Body of pancreas (tissue), 4 donors: Measurements from ENCODE around the gene TLR9. TPM values are rescaled to one million over a fixed set of nuclear protein-coding genes. Genes with fewer than 3 reads are reported as not detected.

ENCODE experiments used
- ATAC-seq: fragments of 150-250 bp; one replicate; pipeline ENCODE4 v1.9.1; 2016
- DNase-seq, 4 donors: peaks; one replicate each; pipeline ENCODE4 v3.0.0-alpha.2; 2019
- H3K27ac ChIP-seq, 4 donors: fragments of 200-600 bp; sonication (generic); 1 replicate in 3 of 4; 2 replicates in 1 of 4; pipeline versions ENCODE4 v1.5.1 to v1.6.1; 2016 to 2019; ENCODE audit warnings: mild to moderate bottlenecking in 1 of 4, mixed read lengths in 1 of 4, moderate library complexity in 1 of 4
- H3K27me3 ChIP-seq, 2 donors: fragments of 200-600 bp; sonication (generic); one replicate each; pipeline ENCODE4 v1.6.0; 2016; ENCODE audit warnings: mild to moderate bottlenecking in 1 of 2
- H3K36me3 ChIP-seq, 2 donors: fragments of 200-600 bp; sonication (generic); replicated peaks in 1 of 2; 2 replicates each; pipeline ENCODE4 v1.5.1; 2016; ENCODE audit warnings: low read depth in 2 of 2; ENCODE audit not compliant: insufficient read depth in 1 of 2
- H3K4me1 ChIP-seq: fragments of 200-600 bp; sonication (generic); one replicate; pipeline ENCODE4 v1.6.0; 2016
- H3K4me3 ChIP-seq, 2 donors: fragments of 200-600 bp; sonication (generic); 1 replicate in 1 of 2; 2 replicates in 1 of 2; pipeline ENCODE4 v1.5.1; 2016 to 2019
- H3K9me3 ChIP-seq, 3 donors: fragments of 200-600 bp; sonication (generic); 1 replicate in 2 of 3; 2 replicates in 1 of 3; pipeline ENCODE4 v1.5.1; 2016
- CTCF ChIP-seq, 7 experiments: fragments of 450-650 bp in 4 of 7; fragments of 200-600 bp in 3 of 7; sonication (generic) in 3 of 7; IDR thresholded peaks; one replicate each; pipeline ENCODE4 v1.5.1; 2016 to 2019; ENCODE audit warnings: antibody characterized with exemption in 7 of 7
- POLR2A ChIP-seq, 3 donors: fragments of 450-650 bp; IDR thresholded peaks; one replicate each; pipeline ENCODE4 v1.6.1; 2016; ENCODE audit warnings: antibody characterized with exemption in 3 of 3, mild to moderate bottlenecking in 2 of 3
- WGBS, 2 donors: methylation state at CpG; one replicate each; pipeline ENCODE4 v1.1.5; 2017; 5-methylcytosine and 5-hydroxymethylcytosine counted together
- intact Hi-C: fragments of 100-400 bp; cut with DNase I; formaldehyde crosslinking; loops from one replicate; pipeline ENCODE4 v1.15.1; 2023
- total RNA-seq, 2 donors: library from RNA; depleted of rRNA; stranded (reverse); fragments of >200 nt; gene quantifications; one replicate each; pipeline ENCODE4 v1.1.0, GENCODE V29; 2016

The TLR9 gene
- total RNA-seq, 2 donors from 2014 or later: 0.26 TPM; not detected in 1

- H3K27ac ChIP-seq: peak overlapping the region in 2 of 4 donors; percentile 29 to 61
- no peaks in the 10 kb centered on the region for H3K4me1 ChIP-seq
- intact Hi-C loops: no loop called here
- ATAC-seq (peak; percentile 38), DNase-seq (peak in 1 of 4 donors; percentile 75)
- no peak overlapping the region for H3K4me3 ChIP-seq
- TF ChIP-seq POLR2A (IDR thresholded peaks at IDR 0.05) (no peak), CTCF (IDR thresholded peaks at IDR 0.05) (no peak)
- no peaks in the 10 kb centered on the region for H3K9me3 ChIP-seq
- no peaks in the 10 kb centered on the region for H3K27me3 ChIP-seq
- H3K36me3 ChIP-seq: peaks cover 13 to 38% of the 10 kb centered on the region in 2 donors
- WGBS, 2 donors: 74 to 83% methylated on average over 6 to 12 of the region's 12 CpGs
Observed at GRCh38 chr3:52253314-52254304, 28.2 kb upstream of the TLR9 start.

- Histone ChIP-seq H3K4me3 (no peak overlapping the region), H3K9me3 (no peaks in the 10 kb centered on the region), H3K4me1 (peaks cover 11% of the 10 kb centered on the region), H3K36me3 (peaks cover 0 to 8% of the 10 kb centered on the region in 2 donors), H3K27ac (no peak overlapping the region), H3K27me3 (no peaks in the 10 kb centered on the region)
- intact Hi-C loops: no loop called here
- no peak for ATAC-seq
- 62 to 80% methylated on average over 1 of the region's 1 CpG for WGBS, 2 donors
- TF ChIP-seq CTCF (IDR thresholded peaks at IDR 0.05) (no peak), POLR2A (IDR thresholded peaks at IDR 0.05) (no peak)
- no peak for DNase-seq
Observed at GRCh38 chr3:52250122-52250521, 24.7 kb upstream of the TLR9 start.

- no peaks in the 10 kb centered on the region for H3K27me3 ChIP-seq
- DNase-seq: no peak
- no peaks in the 10 kb centered on the region for H3K9me3 ChIP-seq
- 75 to 86% methylated on average over 5 to 6 of the region's 6 CpGs for WGBS, 2 donors
- peaks cover 14% of the 10 kb centered on the region for H3K4me1 ChIP-seq
- H3K36me3 ChIP-seq: peaks cover 0 to 7% of the 10 kb centered on the region in 2 donors
- no peak for ATAC-seq
- intact Hi-C loops: no loop called here
- no peak for TF ChIP-seq POLR2A (IDR thresholded peaks at IDR 0.05)
- no peak for TF ChIP-seq CTCF (IDR thresholded peaks at IDR 0.05)
- H3K4me3 ChIP-seq: no peak overlapping the region
- no peak overlapping the region for H3K27ac ChIP-seq
Observed at GRCh38 chr3:52249683-52250082, 24.2 kb upstream of the TLR9 start.

GRCh38 chr3:52248816-52249547, 23.5 kb upstream of the TLR9 start:
- peaks cover 0 to 7% of the 10 kb centered on the region in 2 donors for H3K36me3 ChIP-seq
- no peak overlapping the region for H3K27ac ChIP-seq
- intact Hi-C loops: no loop called here
- peak in 3 of 4 donors; percentile 28 to 52 (median 46) for DNase-seq
- no peak for ATAC-seq
- no peak for TF ChIP-seq POLR2A (IDR thresholded peaks at IDR 0.05)
- TF ChIP-seq CTCF (IDR thresholded peaks at IDR 0.05): no peak
- H3K4me1 ChIP-seq: peaks cover 14% of the 10 kb centered on the region
- no peaks in the 10 kb centered on the region for H3K9me3 ChIP-seq
- 65 to 71% methylated on average over 5 to 10 of the region's 10 CpGs for WGBS, 2 donors
- H3K4me3 ChIP-seq: no peak overlapping the region
- no peaks in the 10 kb centered on the region for H3K27me3 ChIP-seq
